ENCODE results near the gene ADNP2. TPM values are rescaled to one million over a fixed set of nuclear protein-coding genes. Genes with fewer than 3 reads are reported as not detected.

The ADNP2 gene
- total RNA-seq, 2 experiments from 2014 or later, result 23.2 to 27.1 TPM

DNA sequence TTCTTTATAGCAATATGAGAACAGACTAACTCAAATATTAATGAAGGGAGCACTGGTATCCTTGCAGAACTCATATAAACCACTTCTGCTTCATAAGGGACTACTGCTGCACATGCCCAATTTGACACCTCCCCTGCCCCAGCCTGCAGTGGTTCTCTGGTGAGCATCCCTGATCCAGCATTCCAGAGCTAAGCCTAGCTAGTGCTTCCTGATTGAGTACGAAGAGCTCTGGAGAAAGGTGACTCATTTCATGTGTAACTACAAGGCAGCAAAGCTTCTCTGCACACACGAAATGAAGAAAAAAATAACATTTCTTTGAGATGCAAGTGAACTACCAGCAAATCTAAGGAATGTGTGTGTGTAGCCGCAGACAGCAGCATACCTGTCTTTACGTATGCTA, 22.8 kb upstream of the ADNP2 start:
- Mint-ChIP-seq H3K36me3 (peaks cover 4% of the 10 kb centered on the region), H3K4me3 (no peak overlapping the region), H3K27ac (no peak overlapping the region), H3K4me1 (no peaks in the 10 kb centered on the region), H3K9me3 (ENCODE audit: low read depth) (peaks cover 11% of the 10 kb centered on the region), H3K27me3 (peaks cover 9% of the 10 kb centered on the region)
- CTCF ChIA-PET, result no interaction called here
- no peak for DNase-seq
- ATAC-seq, result no peak

DNA sequence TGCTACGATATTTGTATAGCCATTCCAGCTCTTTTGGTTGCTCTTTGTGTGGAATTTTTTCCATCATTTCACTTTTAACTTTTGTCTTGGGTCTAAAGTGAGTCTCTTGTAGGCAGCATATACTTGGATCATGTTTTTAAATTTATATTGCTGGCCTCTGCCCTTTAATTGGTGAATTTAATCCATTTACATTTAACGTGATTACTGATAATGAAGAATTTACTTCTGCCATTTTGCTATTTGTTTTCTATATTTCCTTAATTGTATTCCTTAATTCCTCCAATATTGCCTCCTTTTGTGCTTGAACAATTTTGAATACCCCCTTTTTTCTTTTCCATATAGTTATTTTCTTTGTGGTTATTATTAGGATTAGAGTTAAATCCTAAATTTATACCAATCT, 21.0 kb upstream of the ADNP2 start:
- DNase-seq (no peak), ATAC-seq (no peak)
- Mint-ChIP-seq H3K27ac (no peak overlapping the region), H3K4me1 (no peaks in the 10 kb centered on the region), H3K9me3 (ENCODE audit: low read depth) (peaks cover 11% of the 10 kb centered on the region), H3K4me3 (no peak overlapping the region), H3K27me3 (peaks cover 10% of the 10 kb centered on the region), H3K36me3 (peaks cover 4% of the 10 kb centered on the region)
- CTCF ChIA-PET, result interaction anchor here (1.5 kb wide), 1 partner anchor 53 kb away, joined by 3 read pairs; no protein-coding TSS in a partner anchor

DNA sequence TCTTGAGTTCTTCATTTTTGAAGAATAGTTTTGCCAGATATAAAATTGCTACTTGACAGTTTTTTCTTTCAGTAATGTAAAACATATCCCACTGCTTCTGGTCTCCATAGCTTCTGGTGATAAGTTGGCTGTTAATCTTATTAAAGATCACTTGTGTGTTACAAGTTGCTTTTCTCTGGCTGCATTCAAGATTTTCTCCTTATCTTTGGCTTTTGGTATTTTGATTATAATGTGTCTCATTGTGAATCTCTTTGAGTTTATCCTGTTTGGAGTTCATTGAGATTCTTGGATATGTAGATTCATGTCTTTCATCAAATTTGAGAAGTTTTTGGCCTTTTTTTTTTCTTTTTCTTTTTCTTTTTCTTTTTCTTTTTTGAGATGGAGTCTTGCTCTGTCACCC, 20.2 kb upstream of the ADNP2 start:
- Mint-ChIP-seq H3K9me3 (ENCODE audit: low read depth) (peaks cover 11% of the 10 kb centered on the region), H3K36me3 (peaks cover 4% of the 10 kb centered on the region), H3K4me1 (no peaks in the 10 kb centered on the region), H3K27me3 (peaks cover 11% of the 10 kb centered on the region), H3K27ac (no peak overlapping the region), H3K4me3 (no peak overlapping the region)
- no peak for DNase-seq
- no peak for ATAC-seq
- CTCF ChIA-PET, result interaction anchor here (1.5 kb wide), 1 partner anchor 54 kb away, joined by 3 read pairs; no protein-coding TSS in a partner anchor

DNA sequence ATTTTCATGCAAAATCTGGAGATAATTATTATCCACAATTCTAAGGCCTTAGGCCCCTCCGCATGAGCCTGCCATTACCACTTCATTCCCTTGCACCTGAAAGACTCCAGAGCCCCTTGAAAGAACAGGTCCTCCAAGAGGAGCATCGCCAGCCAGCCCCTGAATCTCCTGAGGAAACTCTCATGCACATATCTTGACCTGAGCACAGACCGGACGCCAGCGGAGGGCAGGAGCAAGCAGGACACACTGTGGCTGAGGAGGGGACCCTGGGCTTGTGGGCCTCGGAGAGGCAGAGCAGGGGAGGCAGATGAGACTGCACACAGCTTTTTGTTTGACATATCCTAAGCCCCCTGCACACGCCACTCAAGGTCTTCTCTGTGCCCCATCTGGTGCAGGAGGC, 13.6 kb upstream of the ADNP2 start:
- DNase-seq (no peak), ATAC-seq (no peak)
- Mint-ChIP-seq H3K4me3 (no peak overlapping the region), H3K9me3 (ENCODE audit: low read depth) (no peaks in the 10 kb centered on the region), H3K27ac (no peak overlapping the region), H3K4me1 (no peaks in the 10 kb centered on the region), H3K36me3 (no peaks in the 10 kb centered on the region), H3K27me3 (peaks cover 17% of the 10 kb centered on the region)
- CTCF ChIA-PET, result no interaction called here

DNA sequence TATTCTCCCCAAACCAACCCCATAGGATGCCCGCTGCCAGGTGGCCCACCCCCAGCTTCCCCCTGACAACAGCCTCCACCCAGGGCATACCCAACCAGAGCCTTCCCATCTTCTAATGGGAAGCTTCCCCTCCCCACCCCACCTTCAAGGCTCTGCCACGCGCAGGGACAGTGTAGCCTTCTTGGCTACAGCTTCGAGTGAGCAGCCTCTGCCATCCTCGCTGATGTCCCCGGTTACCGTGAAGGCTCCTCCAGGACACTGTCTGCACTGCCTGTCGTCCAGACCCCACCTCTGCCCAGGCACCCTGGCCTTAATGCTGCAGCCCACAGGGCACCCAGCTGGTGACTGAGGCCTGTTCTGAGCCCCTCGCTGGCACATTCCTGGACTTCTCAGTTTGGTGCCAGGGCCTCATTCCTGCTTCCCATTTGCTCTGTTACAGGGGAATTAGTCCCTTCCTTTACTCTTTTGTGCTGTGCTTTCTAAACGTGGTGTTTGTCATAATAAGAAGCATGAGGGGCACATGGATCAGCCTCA, 13.0 kb upstream of the ADNP2 start:
- no peak for DNase-seq
- peaks cover 3% of the 10 kb centered on the region for H3K9me3 Mint-ChIP-seq (ENCODE audit: low read depth)
- H3K27me3 Mint-ChIP-seq, result peaks cover 15% of the 10 kb centered on the region
- no peaks in the 10 kb centered on the region for H3K36me3 Mint-ChIP-seq
- CTCF ChIA-PET, result no interaction called here
- ATAC-seq, result no peak
- H3K27ac Mint-ChIP-seq, result no peak overlapping the region
- H3K4me3 Mint-ChIP-seq, result no peak overlapping the region
- no peaks in the 10 kb centered on the region for H3K4me1 Mint-ChIP-seq

DNA sequence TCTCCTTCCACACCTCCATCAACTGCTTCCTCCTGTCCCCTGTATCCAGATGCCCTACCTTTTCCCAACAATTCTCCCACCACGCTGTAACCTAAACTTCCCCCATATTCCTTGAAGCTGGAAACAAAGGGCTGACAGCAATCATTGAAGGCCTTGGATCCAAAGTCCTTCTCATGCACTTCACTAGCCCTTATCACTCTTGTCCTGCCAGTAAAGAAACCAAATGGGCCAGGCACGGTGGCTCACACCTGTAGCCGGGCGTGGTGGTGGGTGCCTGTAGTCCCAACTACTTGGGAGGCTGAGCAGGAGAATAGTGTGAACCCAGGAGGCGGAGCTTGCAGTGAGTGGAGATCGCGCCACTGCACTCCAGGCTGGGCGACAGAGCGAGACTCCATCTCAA, 11.9 kb upstream of the ADNP2 start:
- Mint-ChIP-seq H3K9me3 (ENCODE audit: low read depth) (peaks cover 7% of the 10 kb centered on the region), H3K4me3 (no peak overlapping the region), H3K27me3 (peaks cover 12% of the 10 kb centered on the region), H3K27ac (no peak overlapping the region), H3K4me1 (no peaks in the 10 kb centered on the region), H3K36me3 (no peaks in the 10 kb centered on the region)
- ATAC-seq, result no peak
- no peak for DNase-seq
- CTCF ChIA-PET, result no interaction called here

DNA sequence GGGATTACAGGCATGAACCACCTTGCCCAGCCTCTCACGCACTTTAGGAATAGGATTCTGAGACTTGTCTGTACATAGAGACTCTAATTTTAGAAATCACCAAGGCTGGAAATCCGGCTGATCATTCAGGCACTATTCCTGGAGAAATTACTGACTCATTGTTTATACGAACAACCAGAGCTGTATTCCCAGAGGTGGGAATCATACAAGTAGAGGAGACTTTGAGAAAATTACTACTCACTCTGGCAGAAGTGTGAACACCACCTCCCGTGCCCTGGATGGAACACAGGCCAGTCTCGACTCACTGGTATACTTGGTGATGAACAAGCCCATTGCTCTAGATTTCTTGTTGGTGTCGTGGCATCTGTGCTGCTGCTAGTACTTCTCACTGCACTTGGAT, 5.8 kb upstream of the ADNP2 start:
- DNase-seq (no peak), ATAC-seq (no peak)
- Mint-ChIP-seq H3K9me3 (ENCODE audit: low read depth) (peaks cover 7% of the 10 kb centered on the region), H3K4me1 (peaks cover 7% of the 10 kb centered on the region), H3K4me3 (no peak overlapping the region), H3K27me3 (no peaks in the 10 kb centered on the region), H3K27ac (no peak overlapping the region), H3K36me3 (no peaks in the 10 kb centered on the region)
- CTCF ChIA-PET, result no interaction called here

DNA sequence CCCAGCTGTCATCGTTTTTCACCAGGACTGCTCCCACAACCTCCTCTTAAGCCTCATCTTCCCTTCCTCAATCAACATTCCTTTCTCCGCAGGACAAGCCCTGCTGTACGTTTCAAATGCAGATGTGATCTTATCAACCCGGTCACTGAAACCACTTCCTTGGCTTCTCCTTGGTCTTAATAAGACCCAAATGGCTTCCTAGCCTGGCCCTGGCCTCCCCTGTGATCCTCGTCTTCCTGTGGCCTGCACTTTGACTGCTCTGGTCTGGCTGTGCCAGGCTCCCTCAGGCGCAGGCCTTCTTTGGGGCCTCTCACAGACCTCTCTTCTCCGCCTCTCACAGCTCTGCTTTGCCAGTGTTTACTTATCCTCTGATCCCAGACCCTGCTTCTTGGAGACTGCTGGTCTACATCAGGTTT, 4.7 kb upstream of the ADNP2 start:
- Mint-ChIP-seq H3K36me3 (no peaks in the 10 kb centered on the region), H3K27ac (no peak overlapping the region), H3K27me3 (no peaks in the 10 kb centered on the region), H3K4me1 (peaks cover 10% of the 10 kb centered on the region), H3K4me3 (no peak overlapping the region), H3K9me3 (ENCODE audit: low read depth) (peaks cover 7% of the 10 kb centered on the region)
- no peak for DNase-seq
- ATAC-seq, result no peak
- CTCF ChIA-PET, result no interaction called here

DNA sequence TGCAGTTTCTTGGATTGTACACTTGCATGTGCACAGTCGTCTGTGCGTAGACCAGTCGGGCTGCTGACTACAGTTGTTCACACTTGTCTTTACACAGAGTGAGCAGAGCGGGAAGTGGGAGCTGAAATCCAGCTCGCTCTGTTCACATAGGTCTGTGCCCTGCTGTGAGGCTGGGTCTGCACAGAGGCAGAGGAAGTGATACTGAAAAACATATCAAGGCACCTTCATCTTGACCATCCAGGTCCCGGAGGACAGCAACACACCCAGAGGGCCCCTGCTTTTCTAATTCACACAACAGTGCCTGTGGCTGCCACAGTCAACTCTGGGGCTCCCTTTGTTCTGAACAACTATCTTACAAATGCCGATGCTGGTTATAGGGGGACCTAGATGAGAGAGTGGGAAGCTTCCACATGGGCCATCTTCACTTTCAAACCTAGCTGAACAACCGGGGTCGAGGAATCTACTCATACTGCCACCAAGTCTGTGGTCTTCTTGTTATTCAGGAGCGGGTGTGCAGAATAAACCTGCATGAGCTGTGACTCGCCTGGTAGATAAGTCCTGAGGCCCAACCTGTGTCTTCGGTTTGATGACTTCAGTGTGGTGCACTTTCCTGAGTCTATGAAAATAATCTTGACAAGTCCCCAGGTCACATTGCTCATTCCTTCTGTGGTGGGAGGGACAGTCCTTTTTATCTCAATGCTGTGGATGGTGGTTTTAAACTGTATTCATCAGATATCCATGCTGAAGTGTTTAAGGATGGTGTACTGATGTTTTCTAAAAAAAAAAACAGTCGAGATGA, 3.5 kb upstream of the ADNP2 start:
- Mint-ChIP-seq H3K27me3 (no peaks in the 10 kb centered on the region), H3K4me1 (peaks cover 16% of the 10 kb centered on the region), H3K36me3 (peaks cover 3% of the 10 kb centered on the region), H3K9me3 (ENCODE audit: low read depth) (peaks cover 7% of the 10 kb centered on the region), H3K4me3 (no peak overlapping the region), H3K27ac (no peak overlapping the region)
- CTCF ChIA-PET, result no interaction called here
- DNase-seq (no peak), ATAC-seq (no peak)

DNA sequence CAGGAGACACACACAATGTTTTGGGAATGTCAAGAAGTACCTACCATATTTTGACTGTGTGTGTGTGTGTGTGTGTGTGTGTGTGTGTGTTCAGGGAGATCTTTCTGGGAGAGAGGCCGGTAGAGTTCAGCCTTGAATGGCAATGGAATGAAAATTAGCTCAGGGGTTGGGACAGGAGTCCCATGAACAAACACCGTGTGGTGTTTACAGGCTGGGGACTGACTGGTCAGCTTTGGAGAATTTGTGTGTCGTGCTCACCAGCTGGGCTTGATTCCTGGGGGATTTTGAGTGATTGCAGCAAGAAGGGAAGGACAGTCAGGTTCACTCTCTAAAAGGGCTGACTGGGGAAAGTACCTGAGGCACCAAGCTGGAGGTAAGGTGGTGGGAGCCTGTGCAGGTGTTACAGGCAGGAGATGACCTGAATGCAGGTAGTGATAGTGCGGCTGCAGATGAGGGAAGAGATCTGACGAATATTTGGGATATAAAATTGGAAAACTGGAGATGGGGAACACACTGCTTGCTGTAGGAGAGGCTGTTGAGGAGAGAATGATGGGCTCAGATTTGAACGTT, 2.5 kb upstream of the ADNP2 start:
- peaks cover 4% of the 10 kb centered on the region for H3K9me3 Mint-ChIP-seq (ENCODE audit: low read depth)
- no peak overlapping the region for H3K4me3 Mint-ChIP-seq
- H3K4me1 Mint-ChIP-seq, result peaks cover 23% of the 10 kb centered on the region
- DNase-seq, result no peak
- H3K36me3 Mint-ChIP-seq, result peaks cover 5% of the 10 kb centered on the region
- no peaks in the 10 kb centered on the region for H3K27me3 Mint-ChIP-seq
- CTCF ChIA-PET, result no interaction called here
- no peak for ATAC-seq
- no peak overlapping the region for H3K27ac Mint-ChIP-seq

DNA sequence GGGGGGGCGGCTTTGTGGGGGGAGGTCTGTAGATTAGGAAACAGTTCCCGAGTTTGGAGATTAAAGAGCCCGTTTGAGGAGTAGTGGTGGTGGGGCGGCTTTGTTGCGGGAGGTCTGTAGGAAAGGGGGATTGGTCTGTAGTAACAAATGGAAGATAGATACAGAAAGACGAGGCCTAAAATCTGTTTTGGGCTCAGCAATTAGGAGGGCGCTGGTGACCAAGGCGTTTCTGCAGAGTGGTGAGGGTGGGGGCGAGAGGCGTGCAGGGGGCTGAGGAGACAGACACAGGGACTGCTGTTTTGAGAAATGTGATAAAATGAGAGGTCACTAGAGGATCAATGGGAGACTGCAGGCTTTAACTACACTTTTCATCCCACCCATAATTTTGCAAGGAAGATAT, 1.6 kb upstream of the ADNP2 start:
- Mint-ChIP-seq H3K9me3 (ENCODE audit: low read depth) (no peaks in the 10 kb centered on the region), H3K4me3 (no peak overlapping the region), H3K36me3 (peaks cover 6% of the 10 kb centered on the region), H3K27ac (no peak overlapping the region), H3K27me3 (no peaks in the 10 kb centered on the region), H3K4me1 (peaks cover 26% of the 10 kb centered on the region)
- DNase-seq, result no peak
- CTCF ChIA-PET, result no interaction called here
- ATAC-seq, result no peak

DNA sequence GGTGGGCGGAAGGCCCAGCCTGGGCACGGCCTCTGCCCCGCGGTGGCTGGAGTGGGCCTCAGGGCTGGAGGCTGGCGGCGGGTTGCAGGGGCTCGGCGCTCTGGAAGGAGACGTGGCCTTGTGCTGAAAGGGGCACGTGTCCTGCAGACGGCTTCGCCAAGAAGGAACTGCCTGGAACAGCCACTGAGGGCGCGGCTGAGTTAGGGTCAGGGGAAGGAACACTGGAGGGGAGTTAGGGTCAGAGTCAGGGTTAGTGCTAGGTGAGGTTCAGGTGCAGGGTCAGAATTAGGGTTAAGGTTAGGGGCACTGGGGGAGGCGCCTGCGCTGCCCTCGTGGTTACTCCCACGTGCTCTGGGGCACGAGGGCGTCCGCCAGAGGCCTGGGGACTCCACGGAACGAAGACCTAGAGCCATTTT, 933 bp upstream of the ADNP2 start:
- Mint-ChIP-seq H3K4me1 (peaks cover 31% of the 10 kb centered on the region), H3K27ac (no peak overlapping the region), H3K27me3 (no peaks in the 10 kb centered on the region), H3K36me3 (peaks cover 11% of the 10 kb centered on the region), H3K9me3 (ENCODE audit: low read depth) (no peaks in the 10 kb centered on the region), H3K4me3 (peak overlapping the region; percentile 61)
- no peak for DNase-seq
- CTCF ChIA-PET, result no interaction called here
- no peak for ATAC-seq

DNA sequence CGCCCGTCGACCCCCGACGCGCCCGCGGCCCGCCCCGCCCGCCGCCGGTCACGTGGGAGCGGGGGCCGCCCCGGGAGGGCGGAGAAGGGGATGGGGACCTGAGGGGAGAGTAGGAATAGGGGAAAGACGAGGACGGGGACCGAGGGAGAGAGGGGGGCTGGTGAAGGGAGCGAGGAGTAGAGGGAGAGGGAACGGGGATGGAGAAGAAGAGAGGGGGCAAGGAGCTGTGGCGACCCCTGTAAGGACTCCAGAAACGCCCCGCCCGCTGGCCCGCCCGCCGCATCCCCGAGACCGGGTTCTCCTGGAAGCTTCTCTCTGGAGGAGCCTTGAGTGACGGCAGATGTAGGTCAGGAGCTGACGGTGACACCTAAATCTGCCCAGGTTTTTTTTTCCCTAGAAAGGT, 615 bp downstream of the ADNP2 start:
- CTCF ChIA-PET, result interaction anchor here (0.7 to 1.1 kb wide), 3 partner anchors 19 to 38 kb away, joined by 3 to 5 read pairs (median 3); no protein-coding TSS in a partner anchor
- Mint-ChIP-seq H3K4me3 (peak overlapping the region; percentile 78), H3K9me3 (ENCODE audit: low read depth) (no peaks in the 10 kb centered on the region), H3K27ac (peak overlapping the region; percentile 75), H3K36me3 (peaks cover 15% of the 10 kb centered on the region), H3K4me1 (peaks cover 35% of the 10 kb centered on the region), H3K27me3 (no peaks in the 10 kb centered on the region)
- DNase-seq (peak; percentile 51), ATAC-seq (peak; percentile 51)
